Lung (tissue), 12 donors: ENCODE measurements around the gene KRT14. TPM values are rescaled to one million over a fixed set of nuclear protein-coding genes. Genes with fewer than 3 reads are reported as not detected.

Experiments used
- ATAC-seq: fragments of 200-7000 bp; cut with Tn5 transposase; one replicate; pipeline ENCODE4 v1.9.1; 2020; ENCODE audit warnings: moderate number of reproducible peaks; ENCODE audit not compliant: insufficient read depth, low FRiP score
- DNase-seq, 3 donors: peaks; one replicate each; pipeline ENCODE4 v3.0.0-alpha.2; 2013 to 2017
- H3K27ac ChIP-seq, 2 donors: one replicate each; pipeline ENCODE4 v1.5.1; 2013; ENCODE audit warnings: mild to moderate bottlenecking in 2 of 2, moderate library complexity in 2 of 2, control low read depth in 1 of 2, inconsistent platforms in 1 of 2, low read depth in 1 of 2, low read length in 1 of 2
- H3K27me3 ChIP-seq, 3 donors: one replicate each; pipeline ENCODE4 v1.5.1; 2013; ENCODE audit warnings: low read length in 2 of 3; ENCODE audit not compliant: control insufficient read depth in 3 of 3, insufficient read depth in 3 of 3
- H3K36me3 ChIP-seq, 4 donors: one replicate each; pipeline ENCODE4 v1.5.1; 2013; ENCODE audit warnings: low read length in 4 of 4, mild to moderate bottlenecking in 1 of 4, moderate library complexity in 1 of 4; ENCODE audit not compliant: control insufficient read depth in 4 of 4, insufficient read depth in 4 of 4
- H3K4me1 ChIP-seq, 5 donors: one replicate each; pipeline ENCODE4 v1.5.1; 2013; ENCODE audit warnings: low read length in 5 of 5, mild to moderate bottlenecking in 2 of 5, moderate library complexity in 1 of 5; ENCODE audit not compliant: control insufficient read depth in 5 of 5, insufficient read depth in 5 of 5
- H3K4me3 ChIP-seq: one replicate; pipeline ENCODE4 v1.5.1; 2013; ENCODE audit warnings: mild to moderate bottlenecking, control low read depth, moderate library complexity
- H3K9ac ChIP-seq, 2 donors: one replicate each; pipeline ENCODE4 v1.5.1; 2013; ENCODE audit warnings: low read length in 2 of 2, control low read depth in 1 of 2; ENCODE audit not compliant: insufficient read depth in 1 of 2
- H3K9me3 ChIP-seq, 4 donors: one replicate each; pipeline ENCODE4 v1.5.1; 2013; ENCODE audit warnings: low read length in 3 of 4, mild to moderate bottlenecking in 1 of 4, moderate library complexity in 1 of 4; ENCODE audit not compliant: control insufficient read depth in 4 of 4, insufficient read depth in 3 of 4
- CTCF ChIP-seq: IDR thresholded peaks from 2 replicates; pipeline ENCODE4 v1.5.1; 2012; ENCODE audit warnings: mild to moderate bottlenecking; ENCODE audit errors: control extremely low read depth, extremely low read depth
- WGBS, 2 donors: extraction: QIAGEN DNeasy Blood & Tissue Kit; methylation state at CpG; one replicate each; pipeline ENCODE4 v1.1.7; 2013; 5-methylcytosine and 5-hydroxymethylcytosine counted together
- polyA plus RNA-seq, 2 donors: library from polyadenylated mRNA; stranded (reverse); fragments of 200-250 nt; gene quantifications; one replicate each; pipeline ENCODE4 v1.2.1, GENCODE V29; 2013
- total RNA-seq, 2 donors: library from RNA; depleted of rRNA in 1 of 2; stranded (reverse); fragments of >200 nt in 1 of 2; gene quantifications; one replicate each; pipeline ENCODE4 v1.2.1, GENCODE V29; 2014 to 2021
- donor health status: control.
- donor health status: control.
- donor health status: Bipolar disorder and iron deficiency.
- donor health status: healthy.
- donor health status: DM: yes; HTN: yes; CAD: no.

The KRT14 gene
- total and polyA plus RNA-seq, 4 donors = 0.37 to 0.71 (median 0.63) TPM; not detected in 1

GRCh38 chr17:41633556-41634199, 47.0 kb upstream of the KRT14 start:
- H3K4me3 ChIP-seq = no peak overlapping the region
- no peak for TF ChIP-seq CTCF
- H3K27me3 ChIP-seq = no peaks in the 10 kb centered on the region
- peak overlapping the region in 1 of 2 donors; percentile 44 for H3K9ac ChIP-seq
- ATAC-seq = no peak
- no peaks in the 10 kb centered on the region for H3K36me3 ChIP-seq
- peaks cover 0 to 38% (median 9%) of the 10 kb centered on the region in 5 donors for H3K4me1 ChIP-seq
- 91 to 93% methylated on average over 14 of the region's 14 CpGs for WGBS, 2 donors
- no peak for DNase-seq
- H3K9me3 ChIP-seq = no peaks in the 10 kb centered on the region
- H3K27ac ChIP-seq = no peak overlapping the region

GRCh38 chr17:41632482-41633105, 45.9 kb upstream of the KRT14 start:
- H3K27me3 ChIP-seq = no peaks in the 10 kb centered on the region
- H3K27ac ChIP-seq = no peak overlapping the region
- no peak for TF ChIP-seq CTCF
- H3K9me3 ChIP-seq = no peaks in the 10 kb centered on the region
- peaks cover 0 to 38% (median 9%) of the 10 kb centered on the region in 5 donors for H3K4me1 ChIP-seq
- no peaks in the 10 kb centered on the region for H3K36me3 ChIP-seq
- ATAC-seq (no peak), DNase-seq (no peak)
- 71 to 72% methylated on average over 5 of the region's 5 CpGs for WGBS, 2 donors
- no peak overlapping the region for H3K9ac ChIP-seq
- no peak overlapping the region for H3K4me3 ChIP-seq

- WGBS, 2 donors = 89 to 94% methylated on average over 15 of the region's 15 CpGs
- no peaks in the 10 kb centered on the region for H3K27me3 ChIP-seq
- H3K9me3 ChIP-seq = no peaks in the 10 kb centered on the region
- peaks cover 0 to 37% (median 9%) of the 10 kb centered on the region in 5 donors for H3K4me1 ChIP-seq
- H3K4me3 ChIP-seq = no peak overlapping the region
- H3K9ac ChIP-seq = no peak overlapping the region
- no peak for TF ChIP-seq CTCF
- ATAC-seq (no peak), DNase-seq (peak; percentile 33 to 63 (median 44))
- H3K36me3 ChIP-seq = no peaks in the 10 kb centered on the region
- no peak overlapping the region for H3K27ac ChIP-seq
These were observed 45.2 kb upstream of the KRT14 start for GRCh38 chr17:41631898-41632285.
